GM23338 (cell line): ENCODE measurements around the gene GJB3. TPM values are rescaled to one million over a fixed set of nuclear protein-coding genes. Genes with fewer than 3 reads are reported as not detected.

Experiments used
- ATAC-seq: fragments of 200-7000 bp; cut with Tn5 transposase; 3 replicates; pipeline ENCODE4 v1.9.1; 2020
- DNase-seq: peaks from one replicate; pipeline ENCODE4 v3.0.0-alpha.2; 2015; ENCODE audit warnings: low spot score
- H2AFZ ChIP-seq: fragments of 200-600 bp; sonication (generic); 2 replicates; pipeline ENCODE4 v1.8.0; 2016; ENCODE audit warnings: antibody characterized with exemption, mild to moderate bottlenecking, moderate library complexity
- H3F3A ChIP-seq: fragments of 200-600 bp; sonication (generic); replicated peaks from 2 replicates; pipeline ENCODE4 v1.8.0; 2017; ENCODE audit warnings: antibody characterized with exemption, mixed run types, low read depth
- H3K27ac ChIP-seq: fragments of 200-600 bp; sonication (generic); 2 replicates; pipeline ENCODE4 v1.6.1; 2016; ENCODE audit warnings: low read depth
- H3K27me3 ChIP-seq: fragments of 200-600 bp; sonication (generic); 2 replicates; pipeline ENCODE4 v1.8.0; 2016; ENCODE audit warnings: mild to moderate bottlenecking, mixed run types, moderate library complexity; ENCODE audit not compliant: insufficient read depth
- H3K36me3 ChIP-seq: fragments of 200-600 bp; sonication (generic); 2 replicates; pipeline ENCODE4 v1.8.0; 2016; ENCODE audit warnings: mild to moderate bottlenecking; ENCODE audit not compliant: insufficient read depth
- H3K4me1 ChIP-seq: fragments of 200-600 bp; sonication (generic); 2 replicates; pipeline ENCODE4 v1.8.0; 2016; ENCODE audit warnings: mild to moderate bottlenecking, moderate library complexity; ENCODE audit not compliant: insufficient read depth
- H3K4me2 ChIP-seq: fragments of 200-600 bp; sonication (generic); 2 replicates; pipeline ENCODE4 v1.7.1; 2017; ENCODE audit warnings: mixed run types
- H3K4me3 ChIP-seq: fragments of 200-600 bp; sonication (generic); 2 replicates; pipeline ENCODE4 v1.6.1; 2016; ENCODE audit warnings: mixed run types
- H3K79me2 ChIP-seq: fragments of 200-600 bp; sonication (generic); replicated peaks from 2 replicates; pipeline ENCODE4 v1.8.0; 2017; ENCODE audit warnings: mild to moderate bottlenecking; ENCODE audit not compliant: insufficient read depth
- H3K9me2 ChIP-seq: fragments of 200-600 bp; sonication (generic); 2 replicates; pipeline ENCODE4 v1.8.0; 2017; ENCODE audit not compliant: insufficient read depth
- H4K20me1 ChIP-seq: fragments of 200-600 bp; sonication (generic); replicated peaks from 2 replicates; pipeline ENCODE4 v1.8.0; 2017; ENCODE audit warnings: mild to moderate bottlenecking; ENCODE audit not compliant: insufficient read depth
- H3K27ac Mint-ChIP-seq: 2 replicates; pipeline ENCODE4 v1.8.0; 2020; ENCODE audit warnings: inconsistent platforms, mild to moderate bottlenecking, moderate library complexity, mixed read lengths
- H3K27me3 Mint-ChIP-seq: 3 replicates; pipeline ENCODE4 v1.8.0; 2022; ENCODE audit warnings: low read depth, mild to moderate bottlenecking, moderate library complexity, mixed read lengths, inconsistent platforms; ENCODE audit not compliant: insufficient read depth, poor library complexity
- H3K36me3 Mint-ChIP-seq: 3 replicates; pipeline ENCODE4 v1.8.0; 2021; ENCODE audit warnings: low read depth, mild to moderate bottlenecking, inconsistent platforms, moderate library complexity, mixed read lengths
- H3K4me1 Mint-ChIP-seq: 3 replicates; pipeline ENCODE4 v1.8.0; 2020; ENCODE audit warnings: mild to moderate bottlenecking, inconsistent platforms, mixed read lengths
- H3K4me3 Mint-ChIP-seq: 3 replicates; pipeline ENCODE4 v1.8.0; 2021; ENCODE audit warnings: moderate library complexity, mild to moderate bottlenecking, inconsistent platforms, mixed read lengths
- H3K9me3 Mint-ChIP-seq: 3 replicates; pipeline ENCODE4 v1.8.0; 2020; ENCODE audit warnings: moderate library complexity, mild to moderate bottlenecking, inconsistent platforms, mixed read lengths
- CREB1 ChIP-seq: fragments of 250-450 bp; sonication (Bioruptor Pico); IDR thresholded peaks from 2 replicates; pipeline ENCODE4 v1.5.0; 2020; ENCODE audit warnings: low read depth, mild to moderate bottlenecking, moderate library complexity
- EZH2 ChIP-seq: fragments of 200-600 bp; sonication (generic); IDR thresholded peaks from one replicate; pipeline ENCODE4 v1.8.0; 2017; ENCODE audit warnings: antibody characterized with exemption, mild to moderate bottlenecking, low read depth; ENCODE audit not compliant: unreplicated experiment
- JUNB ChIP-seq: IDR thresholded peaks from one replicate; pipeline ENCODE4 v1.6.1; 2016; ENCODE audit warnings: antibody characterized with exemption; ENCODE audit not compliant: unreplicated experiment
- NANOG ChIP-seq: IDR thresholded peaks from 2 replicates; pipeline ENCODE4 v1.6.1; 2016; ENCODE audit warnings: antibody characterized with exemption, borderline replicate concordance
- POLR2AphosphoS5 ChIP-seq: IDR thresholded peaks from 2 replicates; pipeline ENCODE4 v1.6.1; 2016; ENCODE audit warnings: antibody characterized with exemption, low read depth
- STAT1 ChIP-seq: IDR thresholded peaks from one replicate; pipeline ENCODE4 v1.6.1; 2016; ENCODE audit warnings: antibody characterized with exemption; ENCODE audit not compliant: unreplicated experiment
- ZNF331 ChIP-seq: fragments of 250-450 bp; sonication (Bioruptor Pico); IDR thresholded peaks from 2 replicates; pipeline ENCODE4 v1.5.0; 2020; ENCODE audit warnings: low read depth, mild to moderate bottlenecking, moderate library complexity
- polyA plus RNA-seq: library from polyadenylated mRNA; unstranded; fragments of >200 nt; fragmentation: Nextera tagmentation; extraction: Ambion mirVana; gene quantifications from 2 replicates; pipeline ENCODE4 v1.2.1, GENCODE V29; 2016
- total RNA-seq: library from RNA; depleted of rRNA; stranded (reverse); fragments of >200 nt; shearing (Covaris generic); gene quantifications from 2 replicates; pipeline ENCODE4 v1.2.3, GENCODE V29; 2014
- TF ChIP-seq, protein P1 (sequence below): IDR thresholded peaks from one replicate; pipeline ENCODE4 v1.6.1; 2018; ENCODE audit warnings: antibody characterized with exemption; ENCODE audit not compliant: unreplicated experiment
- TF ChIP-seq, protein P2 (sequence below): IDR thresholded peaks from 2 replicates; pipeline ENCODE4 v1.6.1; 2016; ENCODE audit warnings: antibody characterized with exemption
- TF ChIP-seq, protein P3 (sequence below), 2 experiments: fragments of 200-600 bp in 1 of 2; sonication (generic) in 1 of 2; conservative IDR thresholded peaks; 2 replicates each; pipeline versions ENCODE4 v1.5.1 to v1.6.1; 2016 to 2017; ENCODE audit warnings: antibody characterized with exemption in 2 of 2, low read depth in 2 of 2, mild to moderate bottlenecking in 2 of 2, moderate library complexity in 1 of 2

GJB3 gene
- total and polyA plus RNA-seq, 2 experiments from 2014 or later, result 0.26 to 0.31 TPM

DNA sequence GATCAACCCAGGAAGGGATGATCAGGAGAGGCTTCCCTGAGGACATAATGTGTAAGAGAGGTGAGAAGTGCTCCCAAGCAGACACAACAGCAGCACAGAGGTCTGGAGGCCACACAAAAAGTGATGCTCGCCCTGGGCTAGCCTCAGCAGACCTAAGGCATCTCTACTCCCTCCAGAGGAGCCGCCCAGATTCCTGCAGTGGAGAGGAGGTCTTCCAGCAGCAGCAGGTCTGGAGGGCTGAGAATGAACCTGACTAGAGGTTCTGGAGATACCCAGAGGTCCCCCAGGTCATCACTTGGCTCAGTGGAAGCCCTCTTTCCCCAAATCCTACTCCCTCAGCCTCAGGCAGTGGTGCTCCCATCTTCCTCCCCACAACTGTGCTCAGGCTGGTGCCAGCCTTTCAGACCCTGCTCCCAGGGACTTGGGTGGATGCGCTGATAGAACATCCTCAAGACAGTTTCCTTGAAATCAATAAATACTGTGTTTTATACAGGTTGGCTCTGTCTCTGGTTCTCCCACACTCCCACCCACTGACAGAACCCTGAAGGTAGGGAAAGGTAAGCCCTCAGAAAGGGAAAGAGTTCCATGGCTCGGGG, 5.0 kb downstream of the GJB3 start:
- Mint-ChIP-seq H3K4me1 (peaks cover 5% of the 10 kb centered on the region), H3K27me3 (peaks cover 21% of the 10 kb centered on the region), H3K9me3 (no peaks in the 10 kb centered on the region), H3K36me3 (no peaks in the 10 kb centered on the region), H3K27ac (no peak overlapping the region), H3K4me3 (no peak overlapping the region)
- Histone ChIP-seq H3K27ac (no peak overlapping the region), H3F3A (no peaks in the 10 kb centered on the region), H3K9me2 (no peaks in the 10 kb centered on the region), H3K4me2 (no peak overlapping the region), H3K4me1 (no peaks in the 10 kb centered on the region; the same call in 1 of the 2 replicates), H3K36me3 (no peaks in the 10 kb centered on the region), H4K20me1 (no peaks in the 10 kb centered on the region), H3K4me3 (no peak overlapping the region), H2AFZ (no peak overlapping the region), H3K27me3 (peaks cover 20% of the 10 kb centered on the region), H3K79me2 (no peaks in the 10 kb centered on the region)
- TF ChIP-seq, protein P1, sequence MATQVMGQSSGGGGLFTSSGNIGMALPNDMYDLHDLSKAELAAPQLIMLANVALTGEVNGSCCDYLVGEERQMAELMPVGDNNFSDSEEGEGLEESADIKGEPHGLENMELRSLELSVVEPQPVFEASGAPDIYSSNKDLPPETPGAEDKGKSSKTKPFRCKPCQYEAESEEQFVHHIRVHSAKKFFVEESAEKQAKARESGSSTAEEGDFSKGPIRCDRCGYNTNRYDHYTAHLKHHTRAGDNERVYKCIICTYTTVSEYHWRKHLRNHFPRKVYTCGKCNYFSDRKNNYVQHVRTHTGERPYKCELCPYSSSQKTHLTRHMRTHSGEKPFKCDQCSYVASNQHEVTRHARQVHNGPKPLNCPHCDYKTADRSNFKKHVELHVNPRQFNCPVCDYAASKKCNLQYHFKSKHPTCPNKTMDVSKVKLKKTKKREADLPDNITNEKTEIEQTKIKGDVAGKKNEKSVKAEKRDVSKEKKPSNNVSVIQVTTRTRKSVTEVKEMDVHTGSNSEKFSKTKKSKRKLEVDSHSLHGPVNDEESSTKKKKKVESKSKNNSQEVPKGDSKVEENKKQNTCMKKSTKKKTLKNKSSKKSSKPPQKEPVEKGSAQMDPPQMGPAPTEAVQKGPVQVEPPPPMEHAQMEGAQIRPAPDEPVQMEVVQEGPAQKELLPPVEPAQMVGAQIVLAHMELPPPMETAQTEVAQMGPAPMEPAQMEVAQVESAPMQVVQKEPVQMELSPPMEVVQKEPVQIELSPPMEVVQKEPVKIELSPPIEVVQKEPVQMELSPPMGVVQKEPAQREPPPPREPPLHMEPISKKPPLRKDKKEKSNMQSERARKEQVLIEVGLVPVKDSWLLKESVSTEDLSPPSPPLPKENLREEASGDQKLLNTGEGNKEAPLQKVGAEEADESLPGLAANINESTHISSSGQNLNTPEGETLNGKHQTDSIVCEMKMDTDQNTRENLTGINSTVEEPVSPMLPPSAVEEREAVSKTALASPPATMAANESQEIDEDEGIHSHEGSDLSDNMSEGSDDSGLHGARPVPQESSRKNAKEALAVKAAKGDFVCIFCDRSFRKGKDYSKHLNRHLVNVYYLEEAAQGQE, result no peak
- no peak for TF ChIP-seq POLR2AphosphoS5
- no peak for TF ChIP-seq JUNB
- TF ChIP-seq, protein P2, sequence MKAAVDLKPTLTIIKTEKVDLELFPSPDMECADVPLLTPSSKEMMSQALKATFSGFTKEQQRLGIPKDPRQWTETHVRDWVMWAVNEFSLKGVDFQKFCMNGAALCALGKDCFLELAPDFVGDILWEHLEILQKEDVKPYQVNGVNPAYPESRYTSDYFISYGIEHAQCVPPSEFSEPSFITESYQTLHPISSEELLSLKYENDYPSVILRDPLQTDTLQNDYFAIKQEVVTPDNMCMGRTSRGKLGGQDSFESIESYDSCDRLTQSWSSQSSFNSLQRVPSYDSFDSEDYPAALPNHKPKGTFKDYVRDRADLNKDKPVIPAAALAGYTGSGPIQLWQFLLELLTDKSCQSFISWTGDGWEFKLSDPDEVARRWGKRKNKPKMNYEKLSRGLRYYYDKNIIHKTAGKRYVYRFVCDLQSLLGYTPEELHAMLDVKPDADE, result no peak
- no peak for TF ChIP-seq ZNF331
- TF ChIP-seq CREB1, result no peak
- TF ChIP-seq, protein P3, sequence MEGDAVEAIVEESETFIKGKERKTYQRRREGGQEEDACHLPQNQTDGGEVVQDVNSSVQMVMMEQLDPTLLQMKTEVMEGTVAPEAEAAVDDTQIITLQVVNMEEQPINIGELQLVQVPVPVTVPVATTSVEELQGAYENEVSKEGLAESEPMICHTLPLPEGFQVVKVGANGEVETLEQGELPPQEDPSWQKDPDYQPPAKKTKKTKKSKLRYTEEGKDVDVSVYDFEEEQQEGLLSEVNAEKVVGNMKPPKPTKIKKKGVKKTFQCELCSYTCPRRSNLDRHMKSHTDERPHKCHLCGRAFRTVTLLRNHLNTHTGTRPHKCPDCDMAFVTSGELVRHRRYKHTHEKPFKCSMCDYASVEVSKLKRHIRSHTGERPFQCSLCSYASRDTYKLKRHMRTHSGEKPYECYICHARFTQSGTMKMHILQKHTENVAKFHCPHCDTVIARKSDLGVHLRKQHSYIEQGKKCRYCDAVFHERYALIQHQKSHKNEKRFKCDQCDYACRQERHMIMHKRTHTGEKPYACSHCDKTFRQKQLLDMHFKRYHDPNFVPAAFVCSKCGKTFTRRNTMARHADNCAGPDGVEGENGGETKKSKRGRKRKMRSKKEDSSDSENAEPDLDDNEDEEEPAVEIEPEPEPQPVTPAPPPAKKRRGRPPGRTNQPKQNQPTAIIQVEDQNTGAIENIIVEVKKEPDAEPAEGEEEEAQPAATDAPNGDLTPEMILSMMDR (conservative IDR thresholded peaks at IDR 0.05; ENCODE audit: low read depth in 2 of 2), result no peak
- TF ChIP-seq NANOG, result no peak
- no peak for TF ChIP-seq EZH2
- TF ChIP-seq STAT1, result no peak
- ATAC-seq, result no peak
- no peak for DNase-seq
